NCI-H187 (cell line): ENCODE data around the gene ANXA4.

Experiments used
- DNase-seq, 2 experiments: peaks; one replicate each; lab custom pipeline; 2025; lab: John Stamatoyannopoulos, UW

ANXA4 gene

DNA sequence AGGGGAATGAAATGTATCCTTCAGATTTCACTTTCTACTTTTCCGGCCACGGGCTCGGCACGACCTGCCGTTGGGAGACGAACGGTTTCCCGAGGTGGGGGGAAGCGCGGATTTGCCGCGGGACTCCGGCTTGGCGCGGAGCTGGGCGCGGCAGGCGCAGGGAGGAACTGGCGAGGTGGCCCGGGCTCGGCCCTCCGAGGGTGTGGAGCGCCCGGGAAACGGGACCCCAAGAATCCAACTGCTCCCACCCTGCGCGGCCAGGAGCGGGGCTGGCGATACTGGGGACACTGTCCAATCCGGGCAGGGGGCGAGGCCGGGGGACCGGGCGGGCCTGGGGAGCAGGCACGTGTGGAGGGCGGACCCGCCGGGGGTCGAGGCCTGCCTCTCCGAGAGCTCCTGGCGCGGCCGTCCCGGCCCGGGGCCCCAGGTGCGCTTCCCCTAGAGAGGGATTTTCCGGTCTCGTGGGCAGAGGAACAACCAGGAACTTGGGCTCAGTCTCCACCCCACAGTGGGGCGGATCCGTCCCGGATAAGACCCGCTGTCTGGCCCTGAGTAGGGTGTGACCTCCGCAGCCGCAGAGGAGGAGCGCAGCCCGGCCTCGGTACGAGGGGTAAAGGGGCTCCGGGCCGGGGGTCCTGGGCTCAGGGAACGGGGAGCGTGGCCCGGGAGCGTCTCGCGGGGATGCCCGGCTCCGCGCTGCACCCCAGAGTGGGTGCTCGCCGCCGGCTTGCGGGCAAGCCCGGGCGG is at the start of gene ANXA4:
Gene ANXA4 (plus strand): TSS at position 560 of the 747 bp plus-strand sequence. CDS start 39,432 bp downstream, outside the sequence.
- no peak for DNase-seq

GRCh38 chr2:69692424-69692823 is 49.5 kb upstream of the ANXA4 start:
- no peak for DNase-seq

DNA sequence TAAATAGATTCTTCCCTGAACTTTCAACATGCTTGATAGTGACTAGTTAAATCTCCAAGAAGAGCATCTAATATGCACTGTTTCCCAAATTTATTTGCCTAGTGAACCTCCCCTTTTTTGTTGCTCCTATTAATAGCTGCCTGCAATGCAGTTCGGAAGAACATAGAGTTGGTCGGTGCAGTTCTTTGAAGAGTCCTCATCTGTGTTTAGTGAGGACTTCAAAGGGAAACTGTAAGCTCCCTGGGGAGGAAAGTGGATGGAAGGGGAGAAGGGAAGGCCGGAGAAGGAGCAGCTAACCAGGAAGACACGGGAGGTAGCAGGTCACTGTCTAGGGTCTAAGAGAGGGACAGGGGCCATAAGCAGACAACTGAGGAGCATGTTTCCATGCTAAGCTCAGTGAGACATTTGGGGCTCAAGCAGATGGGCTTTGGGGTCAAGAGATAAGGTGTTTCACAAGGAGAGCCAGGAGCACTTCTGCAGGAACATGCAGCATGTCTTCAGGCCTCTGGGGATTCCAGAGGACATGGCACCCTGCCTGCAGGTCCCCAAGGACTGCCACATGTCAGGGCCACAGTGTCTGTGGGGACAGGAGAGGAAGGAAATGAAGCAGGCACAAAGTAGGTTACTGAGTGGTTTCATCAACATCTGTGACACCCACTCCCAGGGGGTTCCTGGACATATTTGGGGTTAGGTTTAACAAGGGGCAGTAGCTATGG is 48.7 kb upstream of the ANXA4 start:
- DNase-seq = no peak

DNA sequence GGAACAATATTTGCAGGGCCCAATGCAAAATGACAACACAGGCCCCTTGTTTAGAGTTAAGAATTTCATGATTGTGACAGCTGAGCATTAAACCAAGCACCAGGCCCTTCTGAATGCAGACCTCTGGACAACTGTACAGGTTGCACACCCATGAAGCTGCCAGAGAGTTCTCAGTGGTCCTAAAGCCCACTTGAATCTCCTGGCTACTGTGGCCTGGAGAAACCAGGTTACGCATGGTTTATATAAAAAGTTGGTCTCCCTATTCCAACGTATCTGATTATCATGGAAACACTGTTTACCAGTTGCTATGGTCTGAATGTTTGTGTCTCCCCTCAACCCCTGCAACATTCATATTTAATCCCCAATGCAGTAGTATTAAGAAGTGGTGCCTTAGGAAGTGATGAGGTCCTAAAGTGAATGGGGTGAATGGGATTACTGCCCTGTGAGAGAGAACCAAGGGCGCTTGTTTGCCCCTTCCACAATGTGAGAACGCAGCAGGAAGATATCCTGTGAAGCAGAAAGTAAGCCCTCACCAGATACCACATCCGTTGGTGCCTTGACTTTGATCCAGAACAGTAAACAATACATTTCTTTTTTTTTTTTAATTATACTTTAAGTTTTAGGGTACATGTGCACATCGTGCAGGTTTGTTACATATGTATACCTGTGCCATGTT is 48.0 kb upstream of the ANXA4 start:
- no peak for DNase-seq

GRCh38 chr2:69694894-69695849 is 46.8 kb upstream of the ANXA4 start:
- DNase-seq = no peak

DNA sequence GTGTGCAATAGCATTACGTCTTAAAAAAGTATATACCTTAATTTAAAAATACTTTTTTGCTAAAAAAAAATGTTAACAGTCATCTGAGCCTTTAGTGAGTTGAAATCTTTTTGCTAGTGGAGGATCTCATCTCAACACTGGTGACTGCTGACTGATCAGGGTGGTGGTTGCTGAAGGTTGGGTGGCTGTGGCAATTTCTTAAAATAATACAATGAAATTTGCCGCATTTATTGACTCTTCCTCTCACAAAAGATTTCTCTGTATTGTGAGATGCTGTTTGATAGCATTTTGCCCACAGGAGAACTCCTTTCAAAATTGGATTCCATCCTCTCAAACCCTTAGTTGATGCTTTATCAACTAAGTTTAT is 46.1 kb upstream of the ANXA4 start:
- no peak for DNase-seq

- DNase-seq = no peak
Observed at GRCh38 chr2:69700381-69700780, 41.6 kb upstream of the ANXA4 start.

DNA sequence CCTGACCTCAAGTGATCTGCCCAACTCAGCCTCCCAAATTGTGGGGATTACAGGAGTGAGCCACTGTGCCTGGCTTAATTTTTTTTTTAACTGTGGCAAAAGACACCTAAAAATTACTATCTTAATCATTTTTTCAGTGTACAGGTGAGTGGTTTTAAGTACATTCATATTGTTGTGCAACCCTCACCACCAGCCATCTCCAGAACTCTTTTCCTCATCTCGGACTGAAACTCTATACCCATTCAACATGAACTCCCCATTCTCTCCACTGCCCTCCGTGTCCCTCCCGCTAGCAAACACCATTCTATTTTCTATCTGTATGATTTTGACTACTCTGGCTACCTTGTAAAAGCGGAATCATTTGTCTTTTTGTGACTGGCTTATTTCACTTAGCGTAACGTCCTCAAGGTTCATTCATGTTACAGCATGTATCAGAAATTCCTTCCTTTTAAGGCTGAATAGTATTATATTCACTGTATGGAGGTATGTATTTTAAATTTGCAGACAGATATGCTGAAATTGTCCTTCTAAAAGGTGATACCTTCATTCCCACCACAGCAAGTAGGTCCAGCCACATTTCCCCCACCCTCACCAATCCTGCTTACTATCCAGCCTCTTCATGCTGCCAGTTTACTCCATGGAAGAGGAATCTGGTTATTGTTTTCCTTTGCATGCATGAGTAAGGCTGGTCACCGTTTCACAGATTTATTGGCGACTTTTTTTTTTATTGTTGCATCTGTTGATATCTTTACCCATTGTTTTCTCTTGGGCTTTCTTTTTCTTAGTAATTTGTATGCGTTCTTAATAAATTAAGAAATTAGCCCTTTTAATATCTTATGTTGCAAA is 40.6 kb upstream of the ANXA4 start:
- no peak for DNase-seq

DNA sequence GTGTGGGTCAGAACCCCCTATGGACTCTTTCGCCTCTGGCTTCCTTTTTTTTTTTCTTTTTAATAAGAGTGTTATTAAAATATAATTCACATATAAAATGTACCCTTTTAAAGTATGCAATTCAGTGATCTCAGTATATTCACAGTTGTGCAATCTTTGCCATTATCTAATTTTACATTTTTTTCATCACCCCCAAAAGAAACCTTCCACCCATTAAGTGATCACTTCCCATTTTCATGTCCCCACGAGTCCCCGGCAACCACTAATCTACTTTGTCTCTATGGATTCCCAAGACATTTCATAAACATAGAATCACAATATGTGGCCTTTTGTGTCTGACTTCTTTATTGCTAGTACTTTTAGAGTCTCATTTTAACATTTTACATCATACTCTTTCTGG is 38.7 kb upstream of the ANXA4 start:
- no peak for DNase-seq

- no peak for DNase-seq
Observed at GRCh38 chr2:69704446-69704845, 37.5 kb upstream of the ANXA4 start.

DNA sequence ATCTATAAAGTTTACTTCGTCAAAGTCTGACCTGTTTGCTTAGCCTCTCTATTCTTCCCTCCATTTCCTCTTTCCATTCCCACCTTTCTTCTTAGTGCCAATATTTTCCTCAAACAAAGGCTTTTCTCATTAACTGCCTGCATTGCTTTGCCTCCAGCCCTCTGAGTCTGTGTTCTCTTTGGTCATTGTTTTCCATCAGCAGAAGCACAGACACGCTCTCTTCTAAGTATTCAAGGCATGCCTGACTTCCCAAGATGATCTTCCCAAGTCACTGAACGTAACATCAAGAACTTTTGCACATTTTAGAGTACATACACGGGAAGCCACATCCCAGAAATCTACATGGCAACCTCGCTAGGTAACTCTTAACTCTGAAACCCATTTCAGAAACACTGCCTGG is 32.6 kb upstream of the ANXA4 start:
- DNase-seq = no peak

DNA sequence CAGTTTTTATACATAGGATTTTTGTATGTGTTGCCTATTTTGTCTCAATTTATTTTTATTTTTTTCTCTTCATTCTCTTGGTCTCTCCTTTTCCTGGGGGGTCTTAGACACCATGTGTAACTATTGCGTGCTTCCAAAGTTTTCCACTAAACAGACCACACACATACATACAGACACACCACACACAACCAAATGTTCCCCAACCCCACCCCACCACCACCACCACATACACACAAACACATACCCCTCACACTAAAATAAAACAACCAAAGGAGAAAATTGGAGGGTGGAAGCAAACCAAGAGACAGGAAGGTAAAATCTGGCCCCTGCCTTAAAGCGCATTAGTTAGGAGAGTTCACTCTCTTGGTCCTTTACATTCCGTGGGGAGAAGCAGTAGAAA is 30.0 kb upstream of the ANXA4 start:
- no peak for DNase-seq

GRCh38 chr2:69714024-69714423 is 27.9 kb upstream of the ANXA4 start:
- DNase-seq = no peak

DNA sequence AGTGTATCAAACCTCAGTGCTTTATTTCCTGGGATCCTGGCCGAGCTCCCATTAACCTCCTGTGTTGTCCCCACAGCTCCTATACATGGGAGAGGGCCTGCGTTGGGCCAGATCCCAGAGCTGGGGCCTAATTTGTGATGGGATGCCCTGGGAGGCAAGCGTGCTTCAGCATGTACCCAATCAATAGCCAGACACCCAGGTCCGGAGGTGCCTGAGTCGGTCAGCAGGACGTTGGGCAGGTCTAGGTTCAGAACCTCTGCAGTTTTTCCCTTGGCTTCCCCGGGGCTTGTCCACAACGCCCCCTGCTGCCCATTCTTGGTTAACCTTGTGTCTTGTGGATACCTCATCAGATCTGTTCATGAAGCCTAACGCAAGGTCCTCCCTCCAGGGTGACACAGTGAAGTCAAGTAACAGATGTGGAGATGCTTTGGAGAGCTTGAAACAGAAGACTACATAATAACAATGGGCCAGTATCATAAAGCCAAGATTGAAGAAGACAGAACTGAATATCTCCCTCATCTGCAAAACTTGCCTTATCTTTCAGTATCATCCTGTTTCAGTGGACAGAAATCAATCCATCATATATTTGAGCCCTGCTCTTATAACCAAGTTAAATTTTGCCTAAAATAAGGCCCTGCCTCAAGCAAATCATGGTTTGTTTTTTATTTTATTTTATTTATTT is 27.3 kb upstream of the ANXA4 start:
- DNase-seq = peak; percentile 39 to 53

GRCh38 chr2:69715964-69716363 is 26.0 kb upstream of the ANXA4 start:
- no peak for DNase-seq

- DNase-seq = no peak
Observed at GRCh38 chr2:69716555-69717120, 25.3 kb upstream of the ANXA4 start.

- DNase-seq = no peak
Observed at GRCh38 chr2:69717186-69717585, 24.7 kb upstream of the ANXA4 start.

DNA sequence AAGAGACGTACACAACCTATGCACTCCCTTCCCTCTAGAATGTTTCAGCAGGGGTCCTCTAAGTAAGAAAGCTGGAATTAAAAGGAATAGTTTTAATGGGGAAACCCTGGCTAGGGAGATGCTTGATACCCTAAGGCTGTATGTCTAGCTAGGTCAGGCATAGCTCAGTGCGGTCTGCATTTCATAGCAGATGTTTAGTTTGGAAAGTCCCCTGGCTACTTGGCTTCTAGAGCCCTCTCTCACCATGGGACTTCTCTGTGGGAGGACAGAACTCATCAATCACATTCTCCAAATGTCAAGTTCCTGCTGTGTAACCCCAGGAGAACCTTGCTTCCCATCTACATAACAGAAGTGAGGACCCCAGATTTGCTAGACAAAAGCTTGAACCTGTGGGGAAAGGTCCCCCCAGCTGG is 24.1 kb upstream of the ANXA4 start:
- no peak for DNase-seq

DNA sequence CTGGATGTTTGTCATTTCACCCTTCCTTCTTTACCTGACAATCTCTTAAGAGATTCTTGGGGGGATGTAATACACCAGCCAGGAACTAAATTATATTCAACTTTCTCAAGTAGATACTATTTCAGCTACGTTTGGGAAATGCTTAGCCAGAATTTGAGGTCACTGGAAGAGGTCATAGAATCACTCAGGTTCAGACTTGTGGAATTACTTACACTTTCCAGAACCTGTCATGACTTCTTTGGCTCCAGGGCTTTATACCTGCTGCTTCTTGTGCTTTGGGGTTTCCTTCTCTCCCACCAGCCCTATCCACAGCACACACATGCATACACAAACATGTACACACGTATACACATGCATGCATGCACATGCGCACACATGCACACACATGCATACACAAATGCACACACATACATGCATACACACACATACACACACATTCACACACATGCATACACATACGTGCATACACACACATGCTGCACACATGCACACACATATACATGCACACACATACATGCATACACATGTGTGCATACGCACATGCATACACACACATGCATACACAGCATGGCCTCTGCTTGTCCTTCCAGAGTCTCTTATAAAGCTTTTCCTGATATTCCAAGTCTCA is 23.5 kb upstream of the ANXA4 start:
- no peak for DNase-seq

DNA sequence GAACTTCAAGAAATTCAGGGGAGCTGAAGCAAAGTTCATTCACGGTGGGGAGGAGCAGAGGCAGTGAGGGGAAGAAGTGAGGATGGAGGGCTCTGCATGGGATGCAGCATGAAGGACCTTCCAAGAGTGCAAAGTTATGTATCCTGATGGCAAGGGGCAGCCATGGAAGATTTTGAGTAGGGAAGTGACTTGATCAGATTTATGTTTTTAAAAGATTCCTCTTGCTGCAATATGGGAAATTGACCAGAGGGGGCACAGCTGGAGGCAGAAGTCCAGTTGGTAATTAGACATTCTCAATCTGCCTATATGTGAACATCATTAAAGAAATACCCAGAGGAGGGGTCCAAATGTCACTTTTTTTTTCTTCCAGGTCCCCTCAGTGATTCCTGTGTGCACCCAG is 21.5 kb upstream of the ANXA4 start:
- no peak for DNase-seq
